Astrocyte of the spinal cord (primary cell): Measurements from ENCODE around the gene MMAB.

Experiments
- DNase-seq: peaks from one replicate; pipeline ENCODE4 v3.0.0; 2011; ENCODE audit warnings: low read depth, low spot score
- H3K4me3 ChIP-seq: 2 replicates; pipeline ENCODE4 v1.5.1; 2011; ENCODE audit warnings: low read depth, mild to moderate bottlenecking, low read length, moderate library complexity
- CTCF ChIP-seq: IDR thresholded peaks from 2 replicates; pipeline ENCODE4 v1.5.1; 2012; ENCODE audit warnings: low read depth, mild to moderate bottlenecking, low read length, inconsistent platforms
- in situ Hi-C: cut with HindIII; loops from 2 replicates; pipeline ENCODE4 v1.10.0; 2017; ENCODE audit warnings: low sequenced_read_pairs

The MMAB gene

GRCh38 chr12:109566424-109566823 lies 6.9 kb downstream of the MMAB start:
- TF ChIP-seq CTCF = no peak
- H3K4me3 ChIP-seq = no peak overlapping the region
- in situ Hi-C loops = no loop called here
- DNase-seq = no peak

DNA sequence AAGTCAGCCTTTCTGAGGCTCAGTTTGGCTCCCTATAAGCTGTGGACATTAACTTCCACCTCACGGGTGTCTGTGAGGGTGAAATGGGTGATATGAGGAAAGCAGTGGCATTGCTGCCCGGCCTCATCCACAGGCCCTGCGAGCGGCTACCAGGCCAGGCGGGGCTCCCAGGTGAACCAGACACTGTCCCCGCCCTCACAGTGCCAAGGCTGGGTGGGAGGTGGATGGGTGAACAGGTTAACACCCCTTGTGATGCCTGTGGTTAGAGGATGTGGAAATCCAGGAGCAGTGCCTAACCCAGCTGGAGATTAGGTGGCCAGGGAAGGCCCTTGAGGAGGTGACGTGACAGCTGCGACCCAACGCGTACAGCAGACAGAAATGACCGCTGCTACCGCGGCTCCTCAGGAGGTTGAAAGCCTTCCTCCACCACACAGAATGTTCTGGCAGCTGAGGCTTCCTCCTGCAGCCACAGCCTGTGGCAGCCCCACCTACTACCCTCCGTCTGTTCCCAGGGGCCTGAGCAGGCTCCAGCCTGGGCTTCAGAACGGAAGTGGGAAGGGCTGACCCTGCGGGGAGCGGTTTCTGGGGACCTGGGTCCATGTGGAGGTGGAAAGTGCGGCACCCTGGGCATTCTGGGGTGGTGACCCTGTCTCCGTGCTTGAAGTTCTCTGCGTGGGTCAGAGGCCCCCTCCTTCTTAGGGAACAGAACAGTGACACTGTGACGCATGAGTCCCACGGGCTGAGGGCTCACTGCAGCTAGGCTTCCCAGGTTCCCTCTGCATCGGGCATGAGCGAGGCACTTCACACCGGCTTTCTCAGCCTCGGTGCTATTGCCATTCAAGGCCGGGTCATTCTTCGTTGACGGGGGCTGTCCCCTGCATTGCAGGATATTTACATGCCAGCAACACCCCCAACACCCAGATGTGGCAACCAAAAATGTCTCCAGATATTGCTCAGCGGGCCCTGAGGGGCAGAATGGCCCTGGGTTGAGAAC lies 9.7 kb downstream of the MMAB start:
- TF ChIP-seq CTCF = no peak
- no peak overlapping the region for H3K4me3 ChIP-seq
- in situ Hi-C loops = no loop called here
- DNase-seq = no peak

DNA sequence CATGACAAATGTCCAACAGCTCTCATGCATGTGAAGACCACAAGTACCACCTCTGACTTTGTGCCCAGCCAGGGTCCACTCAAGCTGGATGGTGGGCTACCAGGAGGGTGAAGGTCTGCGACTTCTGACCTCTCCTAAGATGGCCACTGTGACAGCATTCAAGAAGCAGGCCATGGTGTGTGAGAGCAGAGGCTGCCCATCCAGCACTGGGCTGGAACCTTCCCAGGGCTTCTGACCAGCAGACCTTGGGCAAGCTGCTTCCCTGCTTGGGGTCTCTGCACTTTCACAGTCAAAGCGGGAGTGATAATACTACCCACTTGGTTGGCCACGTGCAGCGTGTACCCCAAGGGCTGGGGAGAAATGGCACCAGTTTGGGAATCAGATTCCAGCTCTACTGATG lies 10.4 kb downstream of the MMAB start:
- H3K4me3 ChIP-seq = no peak overlapping the region
- in situ Hi-C loops = no loop called here
- DNase-seq = no peak
- TF ChIP-seq CTCF = no peak

DNA sequence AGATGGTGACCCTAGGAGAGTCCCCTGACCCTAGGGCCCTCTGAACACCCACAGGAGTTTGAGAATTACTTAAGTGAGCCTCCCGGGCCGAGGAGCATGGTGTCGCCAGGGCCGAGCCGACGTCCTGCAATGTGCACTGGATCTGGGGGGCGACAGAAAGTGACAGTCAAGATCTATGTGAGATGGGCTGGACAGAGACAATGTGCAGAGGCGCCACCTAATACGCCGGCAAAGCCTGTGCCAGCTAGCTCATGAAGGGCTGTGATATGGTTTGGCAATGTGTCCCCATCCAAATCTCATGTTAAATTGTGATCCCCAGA lies 11.6 kb downstream of the MMAB start:
- in situ Hi-C loops = no loop called here

GRCh38 chr12:109560867-109561710 lies 12.2 kb downstream of the MMAB start:
- no peak for TF ChIP-seq CTCF
- in situ Hi-C loops = no loop called here
- DNase-seq = no peak
- no peak overlapping the region for H3K4me3 ChIP-seq

More for the DNA sequence above, 11.6 kb downstream of the MMAB start:
- no peak for DNase-seq
- H3K4me3 ChIP-seq = no peak overlapping the region
- no peak for TF ChIP-seq CTCF

DNA sequence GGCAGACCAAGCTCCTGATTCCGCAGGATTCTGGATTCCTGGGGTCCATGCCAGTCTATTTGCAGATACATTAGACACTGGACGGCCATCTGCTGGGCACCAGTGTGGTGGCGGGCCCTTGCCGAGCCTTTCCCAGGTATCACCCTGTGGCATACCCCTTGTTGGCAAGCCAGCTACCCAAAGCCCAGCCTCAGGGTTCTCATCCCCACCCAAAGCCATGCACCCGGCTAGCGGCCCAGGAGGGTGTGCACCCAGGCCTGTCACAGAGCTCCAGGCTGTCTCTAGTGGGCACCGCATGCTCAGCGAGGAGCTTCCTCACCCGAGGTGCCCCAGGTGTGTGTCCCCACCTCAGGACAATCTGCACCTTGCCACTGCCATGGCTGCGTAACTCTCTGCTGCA lies 13.7 kb downstream of the MMAB start:
- no peak overlapping the region for H3K4me3 ChIP-seq
- in situ Hi-C loops = no loop called here
- no peak for DNase-seq
- TF ChIP-seq CTCF = no peak
